ENCODE measurements around the gene MGAT3. TPM values are rescaled to one million over a fixed set of nuclear protein-coding genes. Genes with fewer than 3 reads are reported as not detected.

Gene MGAT3
- total and polyA plus RNA-seq, 2 of the 13 experiments (the other 11 are each of a cell fraction or from before 2014, with no cell fraction given): 0.11 to 0.15 TPM

GRCh38 chr22:39478441-39478850 is 21.6 kb downstream of the MGAT3 start (continued):
- no peak for TF ChIP-seq ARHGAP35 (CRISPR knock-in tag; IDR thresholded peaks at IDR 0.05; ENCODE audit: borderline replicate concordance)
- peak; percentile 47; the same call in 1 of the 2 replicates for TF ChIP-seq ZGPAT (CRISPR knock-in tag; IDR thresholded peaks at IDR 0.05)
- TF ChIP-seq SYNCRIP (IDR thresholded peaks at IDR 0.05; ENCODE audit: insufficient read depth, low read depth, low read length): no peak
- no peak for TF ChIP-seq ZNF775 (CRISPR knock-in tag; IDR thresholded peaks at IDR 0.05; ENCODE audit: borderline replicate concordance)
- peak; percentile 61; the same call in 1 of the 2 replicates for TF ChIP-seq ZNF563 (CRISPR knock-in tag; IDR thresholded peaks at IDR 0.05)
- no peak for TF ChIP-seq ZNF704 (CRISPR knock-in tag; IDR thresholded peaks at IDR 0.05; ENCODE audit: borderline replicate concordance)
- no peak for TF ChIP-seq YEATS4 (CRISPR knock-in tag; IDR thresholded peaks at IDR 0.05; ENCODE audit: borderline replicate concordance)
- TF ChIP-seq ZNF335 (CRISPR knock-in tag; IDR thresholded peaks at IDR 0.05): peak; percentile 81
- TF ChIP-seq, protein P1, sequence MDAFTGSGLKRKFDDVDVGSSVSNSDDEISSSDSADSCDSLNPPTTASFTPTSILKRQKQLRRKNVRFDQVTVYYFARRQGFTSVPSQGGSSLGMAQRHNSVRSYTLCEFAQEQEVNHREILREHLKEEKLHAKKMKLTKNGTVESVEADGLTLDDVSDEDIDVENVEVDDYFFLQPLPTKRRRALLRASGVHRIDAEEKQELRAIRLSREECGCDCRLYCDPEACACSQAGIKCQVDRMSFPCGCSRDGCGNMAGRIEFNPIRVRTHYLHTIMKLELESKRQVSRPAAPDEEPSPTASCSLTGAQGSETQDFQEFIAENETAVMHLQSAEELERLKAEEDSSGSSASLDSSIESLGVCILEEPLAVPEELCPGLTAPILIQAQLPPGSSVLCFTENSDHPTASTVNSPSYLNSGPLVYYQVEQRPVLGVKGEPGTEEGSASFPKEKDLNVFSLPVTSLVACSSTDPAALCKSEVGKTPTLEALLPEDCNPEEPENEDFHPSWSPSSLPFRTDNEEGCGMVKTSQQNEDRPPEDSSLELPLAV (CRISPR knock-in tag; conservative IDR thresholded peaks at IDR 0.05; ENCODE audit: low read depth): no peak
- no peak for TF ChIP-seq ZNF17 (CRISPR knock-in tag; IDR thresholded peaks at IDR 0.05)
- TF ChIP-seq ZNF558 (CRISPR knock-in tag; IDR thresholded peaks at IDR 0.05; ENCODE audit: borderline replicate concordance): peak; percentile 65; the same call in 1 of the 2 replicates
- TF ChIP-seq ZNF577 (CRISPR knock-in tag; IDR thresholded peaks at IDR 0.05; ENCODE audit: borderline replicate concordance, low read depth): no peak
- TF ChIP-seq TGIF2 (CRISPR knock-in tag; IDR thresholded peaks at IDR 0.05): peak; percentile 93
- 0 out of 2 replicates have a peak, but pooled peaks have one; percentile 23 for TF ChIP-seq ZFY (CRISPR knock-in tag; IDR thresholded peaks at IDR 0.05)
- no peak for TF ChIP-seq FOXK2 (IDR thresholded peaks at IDR 0.05)
- TF ChIP-seq SAFB2 (CRISPR knock-in tag; IDR thresholded peaks at IDR 0.05; ENCODE audit: borderline replicate concordance, low read depth): no peak
- TF ChIP-seq, protein P2, sequence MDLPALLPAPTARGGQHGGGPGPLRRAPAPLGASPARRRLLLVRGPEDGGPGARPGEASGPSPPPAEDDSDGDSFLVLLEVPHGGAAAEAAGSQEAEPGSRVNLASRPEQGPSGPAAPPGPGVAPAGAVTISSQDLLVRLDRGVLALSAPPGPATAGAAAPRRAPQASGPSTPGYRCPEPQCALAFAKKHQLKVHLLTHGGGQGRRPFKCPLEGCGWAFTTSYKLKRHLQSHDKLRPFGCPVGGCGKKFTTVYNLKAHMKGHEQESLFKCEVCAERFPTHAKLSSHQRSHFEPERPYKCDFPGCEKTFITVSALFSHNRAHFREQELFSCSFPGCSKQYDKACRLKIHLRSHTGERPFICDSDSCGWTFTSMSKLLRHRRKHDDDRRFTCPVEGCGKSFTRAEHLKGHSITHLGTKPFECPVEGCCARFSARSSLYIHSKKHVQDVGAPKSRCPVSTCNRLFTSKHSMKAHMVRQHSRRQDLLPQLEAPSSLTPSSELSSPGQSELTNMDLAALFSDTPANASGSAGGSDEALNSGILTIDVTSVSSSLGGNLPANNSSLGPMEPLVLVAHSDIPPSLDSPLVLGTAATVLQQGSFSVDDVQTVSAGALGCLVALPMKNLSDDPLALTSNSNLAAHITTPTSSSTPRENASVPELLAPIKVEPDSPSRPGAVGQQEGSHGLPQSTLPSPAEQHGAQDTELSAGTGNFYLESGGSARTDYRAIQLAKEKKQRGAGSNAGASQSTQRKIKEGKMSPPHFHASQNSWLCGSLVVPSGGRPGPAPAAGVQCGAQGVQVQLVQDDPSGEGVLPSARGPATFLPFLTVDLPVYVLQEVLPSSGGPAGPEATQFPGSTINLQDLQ (CRISPR knock-in tag; IDR thresholded peaks at IDR 0.05): no peak
- no peak for TF ChIP-seq KLF15 (CRISPR knock-in tag; IDR thresholded peaks at IDR 0.05; ENCODE audit: borderline replicate concordance)
- TF ChIP-seq ZBTB44 (CRISPR knock-in tag; IDR thresholded peaks at IDR 0.05): peak; percentile 82; the same call in 1 of the 2 replicates
- TF ChIP-seq FOXK1 (CRISPR knock-in tag; IDR thresholded peaks at IDR 0.05; ENCODE audit: borderline replicate concordance, low read depth): peak; percentile 75; the same call in 1 of the 2 replicates
- no peak for TF ChIP-seq ZNF615 (CRISPR knock-in tag; IDR thresholded peaks at IDR 0.05; ENCODE audit: borderline replicate concordance)
- no peak for TF ChIP-seq AGO1 (IDR thresholded peaks at IDR 0.05; ENCODE audit: low read depth, low read length, poor library complexity, severe bottlenecking)
